H1 (cell line): Measurements from ENCODE around the gene LRRC25. TPM values are rescaled to one million over a fixed set of nuclear protein-coding genes. Genes with fewer than 3 reads are reported as not detected.

Source experiments
- CTCF ChIA-PET: fragments of 300-600 bp; sonication (Branson Sonifier 250); formaldehyde crosslinking; loops from one replicate; lab custom pipeline; 2021; ENCODE audit not compliant: partially characterized antibody; lab: Charles Lee
- POLR2A ChIA-PET: fragments of 300-600 bp; sonication (Branson Sonifier 250); formaldehyde crosslinking; loops from one replicate; lab custom pipeline; 2021; ENCODE audit warnings: inconsistent platforms; ENCODE audit not compliant: partially characterized antibody; lab: Charles Lee
- DNase-seq, 2 experiments: peaks; one replicate each; pipeline versions ENCODE4 v3.0.0 to v3.0.0-alpha.2; 2010 to 2022; ENCODE audit warnings: low spot score in 2 of 2, low read depth in 1 of 2, mixed read lengths in 1 of 2
- FAIRE-seq: peaks from 2 replicates; lab custom pipeline; 2011; peaks lifted over from hg19 to GRCh38; lab: Jason Lieb, UNC
- H2AFZ ChIP-seq: 2 replicates; pipeline ENCODE4 v1.8.1; 2012; ENCODE audit warnings: low read length, inconsistent platforms
- H2AK5ac ChIP-seq: 2 replicates; pipeline ENCODE4 v1.6.1; 2013; ENCODE audit warnings: low read depth, low read length
- H2BK120ac ChIP-seq: replicated peaks from 2 replicates; pipeline ENCODE3; 2013; ENCODE audit warnings: low read depth, low read length, inconsistent platforms
- H2BK12ac ChIP-seq: 2 replicates; pipeline ENCODE4 v1.6.1; 2013; ENCODE audit warnings: low read depth, low read length
- H2BK15ac ChIP-seq: 2 replicates; pipeline ENCODE4 v1.6.1; 2013; ENCODE audit warnings: low read length
- H2BK20ac ChIP-seq: 2 replicates; pipeline ENCODE4 v1.6.1; 2013; ENCODE audit warnings: low read length
- H2BK5ac ChIP-seq: 2 replicates; pipeline ENCODE4 v1.6.1; 2013; ENCODE audit warnings: low read depth, low read length
- H3K14ac ChIP-seq: 2 replicates; pipeline ENCODE4 v1.6.1; 2013; ENCODE audit warnings: inconsistent platforms; ENCODE audit not compliant: insufficient read length
- H3K18ac ChIP-seq: 2 replicates; pipeline ENCODE4 v1.6.1; 2013; ENCODE audit warnings: low read length; ENCODE audit errors: extremely low read depth
- H3K23ac ChIP-seq: 2 replicates; pipeline ENCODE4 v1.6.1; 2013; ENCODE audit warnings: inconsistent platforms; ENCODE audit not compliant: insufficient read length
- H3K23me2 ChIP-seq: 2 replicates; pipeline ENCODE4 v1.6.1; 2013; ENCODE audit warnings: low read depth, low read length
- H3K27ac ChIP-seq: 2 replicates; pipeline ENCODE4 v1.6.1; 2011; ENCODE audit warnings: low read depth, low read length, inconsistent platforms
- H3K27me3 ChIP-seq, 4 experiments: replicated peaks in 1 of 4; 1 replicate in 1 of 4; 2 replicates in 3 of 4; pipeline versions ENCODE4 v1.6.1 to v1.8.1; 2011 to 2013; ENCODE audit warnings: low read length in 3 of 4, mild to moderate bottlenecking in 3 of 4, inconsistent platforms in 2 of 4, mixed read lengths in 2 of 4, moderate library complexity in 1 of 4; ENCODE audit not compliant: control insufficient read depth in 3 of 4, insufficient read depth in 3 of 4; ENCODE audit errors: extremely low read depth in 1 of 4
- H3K36me3 ChIP-seq, 4 experiments: 2 replicates each; pipeline versions ENCODE4 v1.6.1 to v1.8.1; 2011 to 2013; ENCODE audit warnings: mild to moderate bottlenecking in 4 of 4, low read length in 3 of 4, moderate library complexity in 2 of 4, control low read depth in 1 of 4, inconsistent platforms in 1 of 4; ENCODE audit not compliant: insufficient read depth in 4 of 4, control insufficient read depth in 2 of 4
- H3K4ac ChIP-seq: replicated peaks from 2 replicates; pipeline ENCODE3; 2013; ENCODE audit warnings: low read length, low read depth, mixed read lengths, inconsistent platforms; ENCODE audit not compliant: insufficient read length
- H3K4me1 ChIP-seq, 4 experiments: replicated peaks in 1 of 4; 1 replicate in 1 of 4; 2 replicates in 3 of 4; pipeline versions ENCODE4 v1.6.1 to v1.8.1; 2011 to 2013; ENCODE audit warnings: low read length in 3 of 4, inconsistent platforms in 2 of 4, mixed read lengths in 1 of 4; ENCODE audit not compliant: insufficient read depth in 4 of 4, control insufficient read depth in 3 of 4
- H3K4me2 ChIP-seq, 2 experiments: 2 replicates each; pipeline versions ENCODE4 v1.6.1 to v1.8.1; 2011 to 2013; ENCODE audit warnings: low read depth in 2 of 2, low read length in 2 of 2, control low read depth in 1 of 2, inconsistent platforms in 1 of 2, mild to moderate bottlenecking in 1 of 2; ENCODE audit not compliant: insufficient read depth in 1 of 2
- H3K4me3 ChIP-seq, 4 experiments: fragments of 200-600, 300-600 bp in 1 of 4; sonication (generic), shearing (Covaris generic), sonication (Bioruptor Twin) in 1 of 4; 2 replicates each; pipeline versions ENCODE4 v1.5.1 to v1.8.1; 2011 to 2016; ENCODE audit warnings: low read length in 4 of 4, low read depth in 3 of 4, control low read depth in 2 of 4, inconsistent platforms in 2 of 4, mild to moderate bottlenecking in 2 of 4, mixed read lengths in 1 of 4, moderate library complexity in 1 of 4; ENCODE audit not compliant: insufficient read depth in 2 of 4; ENCODE audit errors: extremely low read depth in 1 of 4
- H3K56ac ChIP-seq: replicated peaks from 2 replicates; pipeline ENCODE3; 2013; ENCODE audit warnings: low read depth, mild to moderate bottlenecking, mixed read lengths, low read length, inconsistent platforms; ENCODE audit not compliant: insufficient read length
- H3K79me1 ChIP-seq: 2 replicates; pipeline ENCODE4 v1.6.1; 2013; ENCODE audit warnings: low read depth, low read length, control low read depth
- H3K79me2 ChIP-seq, 2 experiments: 2 replicates each; pipeline versions ENCODE4 v1.6.1 to v1.8.1; 2012 to 2013; ENCODE audit warnings: low read length in 2 of 2, mild to moderate bottlenecking in 2 of 2, inconsistent platforms in 1 of 2; ENCODE audit not compliant: insufficient read depth in 2 of 2, control insufficient read depth in 1 of 2
- H3K9ac ChIP-seq, 4 experiments: replicated peaks in 1 of 4; 1 replicate in 1 of 4; 2 replicates in 3 of 4; pipeline versions ENCODE4 v1.6.1 to v1.8.1; 2011 to 2013; ENCODE audit warnings: low read depth in 3 of 4, low read length in 3 of 4, control low read depth in 2 of 4, mild to moderate bottlenecking in 2 of 4, moderate library complexity in 2 of 4, inconsistent platforms in 1 of 4; ENCODE audit errors: extremely low read depth in 1 of 4
- H3K9me3 ChIP-seq, 2 experiments: 2 replicates each; pipeline versions ENCODE4 v1.6.1 to v1.8.1; 2012 to 2013; ENCODE audit warnings: mild to moderate bottlenecking in 2 of 2, moderate library complexity in 2 of 2, control low read depth in 1 of 2, inconsistent platforms in 1 of 2, low read depth in 1 of 2, low read length in 1 of 2, mixed read lengths in 1 of 2; ENCODE audit not compliant: insufficient read depth in 2 of 2
- H4K20me1 ChIP-seq, 2 experiments: replicated peaks in 1 of 2; 2 replicates each; pipeline versions ENCODE3 to v1.8.1; 2011 to 2013; ENCODE audit warnings: inconsistent platforms in 2 of 2, low read length in 2 of 2, mild to moderate bottlenecking in 1 of 2; ENCODE audit not compliant: insufficient read depth in 2 of 2, control insufficient read depth in 1 of 2
- H4K5ac ChIP-seq: 2 replicates; pipeline ENCODE4 v1.6.1; 2013; ENCODE audit warnings: low read length, low read depth, mixed read lengths, inconsistent platforms; ENCODE audit not compliant: insufficient read length
- H4K8ac ChIP-seq: 2 replicates; pipeline ENCODE4 v1.8.0; 2013; ENCODE audit warnings: mild to moderate bottlenecking, moderate library complexity, low read length, inconsistent platforms; ENCODE audit not compliant: insufficient read depth; ENCODE audit errors: extremely low read depth
- H4K91ac ChIP-seq: replicated peaks from 2 replicates; pipeline ENCODE3; 2013; ENCODE audit warnings: low read length, mixed read lengths, inconsistent platforms; ENCODE audit not compliant: insufficient read length
- BACH1 ChIP-seq: IDR thresholded peaks from 2 replicates; pipeline ENCODE4 v1.6.1; 2012; ENCODE audit warnings: low read length, improper control_type of control experiment
- BRCA1 ChIP-seq: IDR thresholded peaks from 2 replicates; pipeline ENCODE4 v1.6.1; 2012; ENCODE audit warnings: low read depth, low read length, improper control_type of control experiment
- FOSL1 ChIP-seq: IDR thresholded peaks from 2 replicates; pipeline ENCODE4 v1.6.1; 2011; ENCODE audit warnings: mild to moderate bottlenecking, low read depth, low read length, moderate library complexity; ENCODE audit not compliant: insufficient read depth
- NANOG ChIP-seq: IDR thresholded peaks from 2 replicates; pipeline ENCODE4 v1.6.1; 2011; ENCODE audit warnings: low read length, low read depth, mild to moderate bottlenecking, inconsistent platforms; ENCODE audit not compliant: insufficient read depth, poor library complexity, severe bottlenecking
- POLR2A ChIP-seq, 2 experiments: IDR thresholded peaks; 1 replicate in 1 of 2; 2 replicates in 1 of 2; pipeline ENCODE4 v1.6.1; 2011; ENCODE audit warnings: low read depth in 2 of 2, low read length in 2 of 2, mild to moderate bottlenecking in 2 of 2; ENCODE audit errors: control extremely low read depth in 1 of 2
- TAF1 ChIP-seq: IDR thresholded peaks from 2 replicates; pipeline ENCODE4 v1.6.1; 2011; ENCODE audit warnings: mild to moderate bottlenecking, low read depth, low read length
- TAF7 ChIP-seq: optimal IDR thresholded peaks from 2 replicates; pipeline ENCODE3; 2011; ENCODE audit warnings: low read depth, mild to moderate bottlenecking, inconsistent platforms, low read length, moderate library complexity, borderline replicate concordance
- WGBS, 2 experiments: shearing (Covaris generic) in 1 of 2; methylation state at CpG; one replicate each; pipeline versions ENCODE4 v1.1.6 to v1.1.7; 2013 to 2015; ENCODE audit warnings: low lambda C conversion rate in 2 of 2, mixed read lengths in 2 of 2, inconsistent platforms in 1 of 2, low coverage in 1 of 2, missing lambda C conversion rate in 1 of 2; ENCODE audit not compliant: insufficient replicate concordance in 2 of 2, insufficient coverage in 1 of 2, insufficient read length in 1 of 2; ENCODE audit errors: extremely low coverage in 1 of 2, missing lambda C conversion rate in 1 of 2; 5-methylcytosine and 5-hydroxymethylcytosine counted together
- polyA plus RNA-seq, 7 experiments: library from polyadenylated mRNA; depleted of rRNA in 3 of 7; stranded (reverse) in 5 of 7; unstranded in 2 of 7; fragments of >200 nt in 5 of 7; fragments of 200-250 nt in 2 of 7; gene quantifications; 1 replicate in 5 of 7; 2 replicates in 1 of 7; 4 replicates in 1 of 7; pipeline versions ENCODE4 v1.2.1 to v1.2.3, GENCODE V29; 2011 to 2013; ENCODE audit warnings: missing spikeins in 2 of 7, mixed read lengths in 2 of 7
- total RNA-seq: library from RNA; stranded (reverse); fragmentation: NEBNext Ultra II Directional; extraction: Animal tissue kit (Norgen Biotek cat#: 25700); gene quantifications from 2 replicates; pipeline ENCODE4 v1.2.1, GENCODE V29; 2021

LRRC25 gene
- total and polyA plus RNA-seq, 2 of the 8 experiments (the other 6 are each of a cell fraction or from before 2014, with no cell fraction given): 0.20 to 0.41 TPM

DNA sequence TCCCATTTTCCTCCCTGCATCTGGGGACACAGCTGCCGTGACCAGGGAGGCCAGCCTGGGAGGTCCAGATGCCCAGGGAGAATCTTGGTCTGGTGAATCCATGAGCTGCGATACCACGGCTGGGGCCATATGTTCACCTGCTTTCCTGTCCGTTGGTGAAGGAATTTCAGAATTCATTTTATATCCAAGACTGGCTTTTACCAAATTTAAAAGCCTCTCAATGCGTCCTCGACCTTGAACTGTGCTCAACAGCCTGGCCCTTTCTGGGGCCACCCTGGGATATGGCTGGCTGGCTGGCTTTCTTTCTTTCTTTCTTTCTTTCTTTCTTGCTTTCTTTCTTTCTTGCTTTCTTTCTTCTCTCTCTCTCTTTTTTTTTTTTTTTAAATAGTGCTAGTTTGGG is 33.6 kb downstream of the LRRC25 start:
- peak overlapping the region; percentile 96; the same call in 1 of the 2 replicates for H2BK12ac ChIP-seq

More for the DNA sequence above, 33.6 kb downstream of the LRRC25 start:
- Histone ChIP-seq H3K18ac (peak overlapping the region; percentile 71; the same call in 1 of the 2 replicates), H4K5ac (no peak overlapping the region), H3K36me3 (peaks cover 0 to 4% (median 2%) of the 10 kb centered on the region in 4 experiments; a peak in 2 of 8 replicates), H3K79me1 (no peaks in the 10 kb centered on the region), H3K56ac (no peak overlapping the region), H3K27me3 (no peaks in the 10 kb centered on the region), H3K4me1 (peaks cover 1 to 8% (median 6%) of the 10 kb centered on the region in 4 experiments; a peak in 5 of 7 replicates), H2BK5ac (peak overlapping the region; percentile 89), H3K79me2 (no peaks in the 10 kb centered on the region), H3K23ac (no peak overlapping the region), H3K4me2 (no peak overlapping the region), H4K20me1 (no peaks in the 10 kb centered on the region), H2BK15ac (no peak overlapping the region), H3K9ac (no peak overlapping the region), H4K91ac (peak overlapping the region; percentile 63), H2BK120ac (peak overlapping the region; percentile 50), H3K23me2 (no peaks in the 10 kb centered on the region), H2AFZ (no peak overlapping the region), H2AK5ac (peak overlapping the region; percentile 25; the same call in 1 of the 2 replicates), H3K14ac (no peak overlapping the region), H3K4ac (no peak overlapping the region), H4K8ac (no peak overlapping the region), H3K27ac (no peak overlapping the region), H2BK20ac (peak overlapping the region; percentile 72; the same call in 1 of the 2 replicates), H3K9me3 (no peaks in the 10 kb centered on the region), H3K4me3 (no peak overlapping the region)
- ChIA-PET CTCF (interaction anchor here (0.7 to 4.7 kb wide), 9 partner anchors 12 to 62 kb away, joined by 3 to 27 read pairs (median 4); partner anchors contain the start of gene GDF15), POLR2A (interaction anchor here (0.8 to 4.0 kb wide), 9 partner anchors 11 to 83 kb away, joined by 3 to 20 read pairs (median 4); partner anchors contain the start of genes GDF15 and JUND)
- TF ChIP-seq BRCA1: no peak
- no peak for TF ChIP-seq POLR2A (IDR thresholded peaks at IDR 0.05; ENCODE audit: control extremely low read depth in 1 of 2, low read depth in 2 of 2, low read length in 2 of 2)
- no peak for TF ChIP-seq TAF7
- TF ChIP-seq NANOG: no peak
- TF ChIP-seq BACH1: no peak
- no peak for TF ChIP-seq FOSL1
- no peak for TF ChIP-seq TAF1
- FAIRE-seq (no peak), DNase-seq (no peak)
- WGBS, 2 experiments: 92% methylated on average over 6 of the region's 6 CpGs; no CpG with 5 or more reads in 1 of the 2 experiments
